OCI-LY7 (cell line): Measurements from ENCODE around the gene PGAP2. TPM values are rescaled to one million over a fixed set of nuclear protein-coding genes. Genes with fewer than 3 reads are reported as not detected.
"Not testable (repeated sequence)": the region's sequence is repeated elsewhere in the genome, so short reads cannot be mapped to it uniquely, and the experiment has no call there.

Source experiments
- BruUV-seq: library from RNA; stranded (reverse); fragments of 400-500 nt; replicated peaks from 2 replicates; lab custom pipeline; 2021; lab: Mats Ljungman, UMichigan
- CTCF ChIA-PET: fragments of 300-600 bp; sonication (Branson Sonifier 250); formaldehyde crosslinking; loops from one replicate; lab custom pipeline; 2022; ENCODE audit warnings: antibody characterized with exemption; ENCODE audit not compliant: unreplicated experiment; lab: Charles Lee
- POLR2A ChIA-PET: fragments of 300-600 bp; sonication (Branson Sonifier 250); formaldehyde crosslinking; loops from one replicate; lab custom pipeline; 2022; ENCODE audit warnings: antibody characterized with exemption; lab: Charles Lee
- DNase-seq: peaks from one replicate; pipeline ENCODE4 v3.0.0-alpha.2; 2015; ENCODE audit warnings: low spot score
- H2AFZ ChIP-seq: fragments of 200-600 bp; sonication (generic), shearing (Covaris generic); 2 replicates; pipeline ENCODE4 v1.6.1; 2014; ENCODE audit warnings: mild to moderate bottlenecking, antibody characterized with exemption, low read length, moderate library complexity
- H3K27ac ChIP-seq: fragments of 200-600 bp; sonication (generic); 2 replicates; pipeline ENCODE4 v1.5.1; 2014; ENCODE audit warnings: mixed run types, low read depth, mild to moderate bottlenecking, moderate library complexity, low read length, inconsistent platforms; ENCODE audit not compliant: poor library complexity, severe bottlenecking
- H3K36me3 ChIP-seq: fragments of 200-600 bp; sonication (generic); 2 replicates; pipeline ENCODE4 v1.6.1; 2014; ENCODE audit warnings: mild to moderate bottlenecking, antibody characterized with exemption, low read length, moderate library complexity, mixed read lengths; ENCODE audit not compliant: insufficient read depth
- H3K4me1 ChIP-seq: fragments of 200-600 bp; sonication (generic); 2 replicates; pipeline ENCODE4 v1.5.1; 2014; ENCODE audit warnings: mild to moderate bottlenecking, low read length; ENCODE audit not compliant: insufficient read depth, poor library complexity, severe bottlenecking
- H3K4me2 ChIP-seq: fragments of 200-600 bp; sonication (generic); 2 replicates; pipeline ENCODE4 v1.6.1; 2014; ENCODE audit warnings: mild to moderate bottlenecking, low read length
- H3K4me3 ChIP-seq: fragments of 200-600 bp; sonication (generic); 2 replicates; pipeline ENCODE4 v1.5.1; 2014; ENCODE audit warnings: mild to moderate bottlenecking, low read depth, low read length; ENCODE audit not compliant: poor library complexity, severe bottlenecking
- H3K79me2 ChIP-seq: fragments of 200-600 bp; sonication (generic); 2 replicates; pipeline ENCODE4 v1.6.1; 2016; ENCODE audit warnings: low read depth, mild to moderate bottlenecking, low read length, moderate library complexity, mixed read lengths; ENCODE audit not compliant: insufficient read depth
- H3K9me2 ChIP-seq: fragments of 200-600 bp; sonication (generic); 2 replicates; pipeline ENCODE4 v1.6.1; 2016; ENCODE audit warnings: mild to moderate bottlenecking, low read length, mixed read lengths; ENCODE audit not compliant: insufficient read depth
- H3K9me3 ChIP-seq: fragments of 200-600 bp; sonication (generic); 2 replicates; pipeline ENCODE4 v1.6.1; 2014; ENCODE audit warnings: mild to moderate bottlenecking, mixed run types, low read length, mixed read lengths
- H4K20me1 ChIP-seq: fragments of 200-600 bp; sonication (generic); 2 replicates; pipeline ENCODE4 v1.6.1; 2014; ENCODE audit warnings: mild to moderate bottlenecking, antibody characterized with exemption, low read length, moderate library complexity, mixed read lengths; ENCODE audit not compliant: insufficient read depth
- CTCF ChIP-seq: fragments of 200-600 bp; sonication (generic); conservative IDR thresholded peaks from 2 replicates; pipeline ENCODE4 v1.5.1; 2014; ENCODE audit warnings: mild to moderate bottlenecking, antibody characterized with exemption, low read length, moderate library complexity, mixed read lengths
- EZH2phosphoT487 ChIP-seq: fragments of 200-600 bp; sonication (generic); IDR thresholded peaks from 2 replicates; pipeline ENCODE4 v1.6.1; 2018; ENCODE audit warnings: low read depth, borderline replicate concordance, mild to moderate bottlenecking, mixed run types, antibody characterized with exemption, low read length, moderate library complexity, mixed read lengths
- intact Hi-C: fragments of 100-400 bp; cut with micrococcal nuclease; formaldehyde crosslinking; loops from one replicate; pipeline ENCODE4 v1.10.0; 2022; ENCODE audit not compliant: unreplicated experiment
- total RNA-seq, 2 experiments: library from RNA; depleted of rRNA in 1 of 2; stranded (reverse); fragments of >200 nt in 1 of 2; shearing (Covaris generic) in 1 of 2; gene quantifications; 2 replicates each; pipeline ENCODE4 v1.2.3, GENCODE V29; 2014 to 2022

PGAP2 gene
- total RNA-seq, 2 experiments from 2014 or later = 23.9 to 44.0 TPM

DNA sequence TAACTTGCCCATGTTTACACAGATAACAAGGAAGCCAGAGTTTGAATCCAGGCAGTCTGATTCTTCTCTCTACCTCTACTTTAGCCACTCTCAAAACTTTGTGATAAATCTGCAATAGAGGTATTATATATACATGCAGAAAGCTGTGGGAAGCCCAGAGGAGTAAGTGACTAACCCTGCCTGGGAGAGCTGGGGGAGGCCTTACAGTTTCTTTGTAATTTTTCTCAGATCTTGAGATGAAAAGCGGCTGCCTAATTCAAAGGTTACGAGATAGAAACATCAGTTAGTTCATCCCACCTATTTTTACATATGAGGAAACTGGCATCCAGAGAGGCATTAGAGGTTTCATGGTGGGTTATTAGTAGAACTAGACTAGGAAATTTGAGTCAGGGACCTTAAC, 52.0 kb downstream of the PGAP2 start:
- peaks cover 77% of the 10 kb centered on the region for H3K4me1 ChIP-seq
- TF ChIP-seq CTCF = no peak
- no peak for TF ChIP-seq EZH2phosphoT487
- no peak for DNase-seq
- H3K36me3 ChIP-seq = no peaks in the 10 kb centered on the region; the same call in 1 of the 2 replicates
- ChIA-PET POLR2A (interaction anchor here (0.9 to 2.6 kb wide), 8 partner anchors 11 to 88 kb away, joined by 3 to 15 read pairs (median 8); partner anchors contain the start of gene RHOG), CTCF (interaction anchor here (1.2 to 1.9 kb wide), 3 partner anchors 11 to 235 kb away, joined by 3 to 4 read pairs (median 4); no protein-coding TSS in a partner anchor)
- H3K4me3 ChIP-seq = no peak overlapping the region
- peak overlapping the region; percentile 62 for H3K27ac ChIP-seq
- intact Hi-C loops = no loop called here
- no TSS peak for BruUV-seq
- no peaks in the 10 kb centered on the region for H4K20me1 ChIP-seq
- H3K9me2 ChIP-seq = no peaks in the 10 kb centered on the region
- H3K4me2 ChIP-seq = peak overlapping the region; percentile 96
- peaks cover 91% of the 10 kb centered on the region for H3K79me2 ChIP-seq
- H3K9me3 ChIP-seq = no peaks in the 10 kb centered on the region
- H2AFZ ChIP-seq = no peak overlapping the region

GRCh38 chr11:3860898-3861393, 52.6 kb downstream of the PGAP2 start:
- peak overlapping the region; percentile 96 for H3K4me2 ChIP-seq
- H3K4me3 ChIP-seq, BruUV-seq: not testable (repeated sequence)

GRCh38 chr11:3861683-3862082, 53.3 kb downstream of the PGAP2 start:
- intact Hi-C loops = no loop called here
- peaks cover 92% of the 10 kb centered on the region for H3K79me2 ChIP-seq
- no peaks in the 10 kb centered on the region for H3K9me2 ChIP-seq
- peak overlapping the region; percentile 6 for H3K27ac ChIP-seq
- no peak overlapping the region for H2AFZ ChIP-seq
- CTCF ChIA-PET = no interaction called here
- no peak overlapping the region for H3K4me3 ChIP-seq
- no peak for TF ChIP-seq CTCF
- no peak for TF ChIP-seq EZH2phosphoT487
- H3K4me2 ChIP-seq = peak overlapping the region; percentile 53
- no peak for DNase-seq
- H3K4me1 ChIP-seq = peaks cover 88% of the 10 kb centered on the region
- H4K20me1 ChIP-seq = no peaks in the 10 kb centered on the region
- BruUV-seq = no TSS peak
- H3K36me3 ChIP-seq = no peaks in the 10 kb centered on the region; the same call in 1 of the 2 replicates
- POLR2A ChIA-PET = interaction anchor here (0.6 kb wide), 1 partner anchor 94 kb away, joined by 3 read pairs; no protein-coding TSS in a partner anchor
- no peaks in the 10 kb centered on the region for H3K9me3 ChIP-seq

More at GRCh38 chr11:3860898-3861393, 52.6 kb downstream of the PGAP2 start:
- H3K36me3 ChIP-seq, H2AFZ ChIP-seq, intact Hi-C loops, H3K9me3 ChIP-seq, H4K20me1 ChIP-seq, H3K9me2 ChIP-seq, DNase-seq: not testable (repeated sequence)
- ChIA-PET POLR2A (interaction anchor here (1.3 to 1.9 kb wide), 2 partner anchors 17 to 42 kb away, joined by 5 to 8 read pairs; no protein-coding TSS in a partner anchor), CTCF (interaction anchor here (1.9 kb wide), 1 partner anchor 10 kb away, joined by 4 read pairs; no protein-coding TSS in a partner anchor)
- peaks cover 92% of the 10 kb centered on the region for H3K79me2 ChIP-seq
- peak overlapping the region; percentile 62 for H3K27ac ChIP-seq
- peaks cover 83% of the 10 kb centered on the region for H3K4me1 ChIP-seq
